Measurements from ENCODE around the gene CTCFL. TPM values are rescaled to one million over a fixed set of nuclear protein-coding genes. Genes with fewer than 3 reads are reported as not detected.

CTCFL gene
- total and polyA plus RNA-seq, 3 donors from 2014 or later: 19.8 to 33.9 (median 24.8) TPM

DNA sequence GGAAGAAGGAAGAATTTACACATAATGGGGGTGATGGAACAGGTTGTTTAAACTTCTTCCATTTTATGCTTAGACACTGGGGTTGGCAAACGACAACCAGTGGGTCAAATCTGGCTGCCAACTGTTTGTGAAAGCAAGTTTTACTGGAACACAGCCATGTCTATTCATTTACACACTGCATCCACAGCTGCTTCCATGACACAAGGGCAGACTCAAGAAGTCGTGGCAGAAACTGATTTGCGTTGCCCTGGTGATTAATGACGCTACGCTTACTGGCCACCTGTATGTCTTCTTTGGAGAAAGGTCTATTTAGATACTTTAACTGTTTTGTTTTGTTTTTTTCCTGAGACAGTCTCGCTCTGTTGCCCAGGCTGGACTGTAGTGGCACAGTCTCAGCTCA lies 19.0 kb downstream of the CTCFL start:
- TF ChIP-seq POLR2A (IDR thresholded peaks at IDR 0.05): no peak
- TF ChIP-seq, protein P1, sequence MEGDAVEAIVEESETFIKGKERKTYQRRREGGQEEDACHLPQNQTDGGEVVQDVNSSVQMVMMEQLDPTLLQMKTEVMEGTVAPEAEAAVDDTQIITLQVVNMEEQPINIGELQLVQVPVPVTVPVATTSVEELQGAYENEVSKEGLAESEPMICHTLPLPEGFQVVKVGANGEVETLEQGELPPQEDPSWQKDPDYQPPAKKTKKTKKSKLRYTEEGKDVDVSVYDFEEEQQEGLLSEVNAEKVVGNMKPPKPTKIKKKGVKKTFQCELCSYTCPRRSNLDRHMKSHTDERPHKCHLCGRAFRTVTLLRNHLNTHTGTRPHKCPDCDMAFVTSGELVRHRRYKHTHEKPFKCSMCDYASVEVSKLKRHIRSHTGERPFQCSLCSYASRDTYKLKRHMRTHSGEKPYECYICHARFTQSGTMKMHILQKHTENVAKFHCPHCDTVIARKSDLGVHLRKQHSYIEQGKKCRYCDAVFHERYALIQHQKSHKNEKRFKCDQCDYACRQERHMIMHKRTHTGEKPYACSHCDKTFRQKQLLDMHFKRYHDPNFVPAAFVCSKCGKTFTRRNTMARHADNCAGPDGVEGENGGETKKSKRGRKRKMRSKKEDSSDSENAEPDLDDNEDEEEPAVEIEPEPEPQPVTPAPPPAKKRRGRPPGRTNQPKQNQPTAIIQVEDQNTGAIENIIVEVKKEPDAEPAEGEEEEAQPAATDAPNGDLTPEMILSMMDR (IDR thresholded peaks at IDR 0.05): no peak
- Histone ChIP-seq H3K4me1 (no peaks in the 10 kb centered on the region), H3K36me3 (ENCODE audit: low read depth, missing control alignments) (no peaks in the 10 kb centered on the region), H3K4me3 (no peak overlapping the region), H3K27ac (no peak overlapping the region), H3K9me3 (no peaks in the 10 kb centered on the region), H3K27me3 (no peaks in the 10 kb centered on the region)
- intact Hi-C loops (cut with DNase I; ENCODE audit: low total_unique reads): loop anchor here (10.0 kb wide), 1 partner anchor 699 kb away; no protein-coding TSS in a partner anchor
- no peak for DNase-seq
- 83 to 89% methylated on average over 6 of the region's 6 CpGs for WGBS, 2 donors

DNA sequence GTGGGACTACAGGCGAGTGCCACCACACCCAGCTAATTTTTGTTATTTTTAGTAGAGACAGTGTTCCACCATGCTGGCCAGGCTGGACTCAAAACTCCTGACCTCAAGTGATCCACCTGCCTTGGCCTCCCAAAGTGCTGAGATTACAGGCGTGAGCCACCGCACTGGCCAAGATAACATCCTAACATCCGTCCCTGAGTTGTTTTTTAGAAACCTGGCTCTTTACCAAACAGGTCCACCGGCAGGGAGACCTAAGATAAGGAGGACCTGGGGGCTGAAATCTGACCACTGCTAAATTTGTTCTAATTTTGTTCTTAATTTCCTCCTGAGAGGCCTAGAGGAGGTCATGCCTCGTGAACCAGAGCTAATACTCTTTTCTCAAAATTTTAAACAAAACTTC lies 20.5 kb downstream of the CTCFL start:
- no peaks in the 10 kb centered on the region for H3K4me1 ChIP-seq
- intact Hi-C loops (cut with DNase I; ENCODE audit: low total_unique reads): loop anchor here (10.0 kb wide), 1 partner anchor 700 kb away; no protein-coding TSS in a partner anchor
- H3K27me3 ChIP-seq: no peaks in the 10 kb centered on the region
- H3K27ac ChIP-seq: no peak overlapping the region
- TF ChIP-seq, protein P1 (IDR thresholded peaks at IDR 0.05): no peak
- no peak for TF ChIP-seq POLR2A (IDR thresholded peaks at IDR 0.05)
- H3K4me3 ChIP-seq: no peak overlapping the region
- WGBS, 2 donors: 58 to 69% methylated on average over 6 of the region's 6 CpGs
- H3K36me3 ChIP-seq (ENCODE audit: low read depth, missing control alignments): no peaks in the 10 kb centered on the region
- no peak for DNase-seq
- H3K9me3 ChIP-seq: no peaks in the 10 kb centered on the region

DNA sequence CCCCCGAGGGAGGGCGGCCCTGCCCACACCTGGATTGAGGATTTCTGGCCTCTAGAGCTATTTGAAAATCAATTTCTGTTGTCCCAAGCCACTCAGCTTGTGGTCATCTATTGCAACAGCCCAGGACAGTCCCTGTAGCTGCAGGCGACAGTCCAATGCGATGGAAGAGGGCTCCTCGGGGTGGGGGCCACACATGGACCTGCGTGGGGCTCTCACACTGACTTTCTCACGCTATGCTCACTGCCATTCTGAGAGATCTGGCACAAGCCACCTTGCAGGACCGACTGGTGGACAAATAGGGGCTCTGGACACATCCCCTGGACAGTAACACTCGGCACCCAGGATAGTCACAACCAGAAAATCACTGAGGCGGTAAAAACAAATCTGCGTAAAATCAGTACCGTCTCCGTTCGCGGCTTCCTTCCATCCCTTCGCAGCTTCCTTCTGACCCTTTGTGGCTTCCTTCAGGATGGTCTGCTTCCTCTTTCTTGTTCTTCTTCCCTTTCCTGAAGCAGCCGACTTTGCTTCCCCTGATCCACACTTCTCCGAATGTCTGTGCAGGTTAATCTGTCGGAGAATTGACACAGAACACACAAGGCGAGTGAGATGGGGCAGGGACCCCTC lies 21.8 kb downstream of the CTCFL start:
- Histone ChIP-seq H3K4me1 (no peaks in the 10 kb centered on the region), H3K27me3 (no peaks in the 10 kb centered on the region), H3K36me3 (ENCODE audit: low read depth, missing control alignments) (no peaks in the 10 kb centered on the region), H3K4me3 (no peak overlapping the region), H3K9me3 (no peaks in the 10 kb centered on the region), H3K27ac (no peak overlapping the region)
- 82 to 85% methylated on average over 19 to 20 of the region's 20 CpGs for WGBS, 2 donors
- DNase-seq: no peak
- no peak for TF ChIP-seq POLR2A (IDR thresholded peaks at IDR 0.05)
- TF ChIP-seq, protein P1 (IDR thresholded peaks at IDR 0.05): no peak
- intact Hi-C loops (cut with DNase I; ENCODE audit: low total_unique reads): loop anchor here (10.0 kb wide), 1 partner anchor 702 kb away; no protein-coding TSS in a partner anchor

DNA sequence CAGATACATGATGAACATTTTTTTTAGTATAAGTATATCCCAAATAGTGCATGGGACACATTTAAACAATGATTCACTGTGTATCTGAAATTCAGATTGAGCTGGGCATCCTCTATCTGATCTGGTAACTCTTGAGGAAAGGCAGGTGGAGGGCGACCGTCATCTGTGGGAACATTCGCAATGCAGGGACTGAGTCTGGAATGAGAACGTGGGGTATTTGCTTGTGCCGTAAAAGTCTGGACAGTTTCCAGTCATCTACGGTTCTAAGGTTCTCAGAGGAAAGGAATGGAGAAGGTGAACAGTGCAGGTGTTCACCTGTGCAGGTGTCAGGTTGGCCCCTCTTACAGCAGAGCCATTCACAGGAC lies 22.6 kb downstream of the CTCFL start:
- Histone ChIP-seq H3K4me3 (no peak overlapping the region), H3K9me3 (no peaks in the 10 kb centered on the region), H3K4me1 (no peaks in the 10 kb centered on the region), H3K36me3 (ENCODE audit: low read depth, missing control alignments) (no peaks in the 10 kb centered on the region), H3K27me3 (no peaks in the 10 kb centered on the region), H3K27ac (no peak overlapping the region)
- no peak for DNase-seq
- WGBS, 2 donors: 95 to 96% methylated on average over 6 of the region's 6 CpGs
- intact Hi-C loops (cut with DNase I; ENCODE audit: low total_unique reads): loop anchor here (10.0 kb wide), 1 partner anchor 702 kb away; no protein-coding TSS in a partner anchor
- TF ChIP-seq, protein P1 (IDR thresholded peaks at IDR 0.05): no peak
- no peak for TF ChIP-seq POLR2A (IDR thresholded peaks at IDR 0.05)
